HCT116 (cell line): ENCODE measurements around the gene UBE2F. TPM values are rescaled to one million over a fixed set of nuclear protein-coding genes. Genes with fewer than 3 reads are reported as not detected.

Experiments used
- ATAC-seq: fragments of 200-7000 bp; cut with Tn5 transposase; 2 replicates; pipeline ENCODE4 v1.9.1; 2020; ENCODE audit warnings: mild to moderate bottlenecking, moderate library complexity
- BruUV-seq: library from RNA; stranded (reverse); fragments of 400-500 nt; replicated peaks from 2 replicates; lab custom pipeline; 2021; lab: Mats Ljungman, UMichigan
- CTCF ChIA-PET: fragments of 300-600 bp; sonication (Branson Sonifier 250); formaldehyde crosslinking; loops from one replicate; lab custom pipeline; 2021; ENCODE audit warnings: antibody characterized with exemption; lab: Charles Lee
- POLR2A ChIA-PET: fragments of 300-600, 350-600 bp; sonication (Branson Sonifier 250); formaldehyde crosslinking; loops from one replicate; lab custom pipeline; 2021; ENCODE audit warnings: antibody characterized with exemption; lab: Charles Lee
- RAD21 ChIA-PET, 2 experiments: fragments of 300-600 bp; sonication (Branson Sonifier 250); formaldehyde crosslinking; loops; one replicate each; lab custom pipeline; 2023; ENCODE audit warnings: low total read pairs in 2 of 2; ENCODE audit not compliant: uncharacterized antibody in 2 of 2, unreplicated experiment in 2 of 2, low non-redundant PET in 1 of 2; lab: Charles Lee
- DNase-seq: peaks from one replicate; pipeline ENCODE4 v3.0.0-alpha.2; 2010; ENCODE audit warnings: low read depth, low spot score
- H2AFZ ChIP-seq: fragments of 200-600 bp; shearing (Covaris generic), sonication (generic); 2 replicates; pipeline ENCODE4 v1.6.1; 2017; ENCODE audit warnings: low read depth, mixed run types, mixed read lengths, antibody characterized with exemption, low read length; ENCODE audit not compliant: poor library complexity, severe bottlenecking
- H3K27ac ChIP-seq: 2 replicates; pipeline ENCODE4 v1.5.1; 2012; ENCODE audit warnings: low read depth, low read length
- H3K27me3 ChIP-seq: fragments of 200-600 bp; sonication (generic); 2 replicates; pipeline ENCODE4 v1.6.1; 2016; ENCODE audit warnings: mixed run types, low read length, mixed read lengths; ENCODE audit not compliant: insufficient read depth
- H3K36me3 ChIP-seq, 2 experiments: fragments of 200-500 bp in 1 of 2; fragments of 200-600 bp in 1 of 2; sonication (Bioruptor generic) in 1 of 2; sonication (generic) in 1 of 2; 2 replicates each; pipeline versions ENCODE4 v1.5.1 to v1.6.1; 2014 to 2016; ENCODE audit warnings: low read length in 2 of 2, inconsistent platforms in 1 of 2, mixed read lengths in 1 of 2, mixed run types in 1 of 2; ENCODE audit not compliant: insufficient read depth in 2 of 2, control insufficient read depth in 1 of 2
- H3K4me1 ChIP-seq, 2 experiments: fragments of 200-600 bp in 1 of 2; sonication (generic) in 1 of 2; 2 replicates each; pipeline versions ENCODE4 v1.5.1 to v1.6.1; 2012 to 2017; ENCODE audit warnings: low read length in 2 of 2, inconsistent platforms in 1 of 2, mild to moderate bottlenecking in 1 of 2, mixed read lengths in 1 of 2, mixed run types in 1 of 2, moderate library complexity in 1 of 2; ENCODE audit not compliant: insufficient read depth in 2 of 2, control insufficient read depth in 1 of 2
- H3K4me2 ChIP-seq: fragments of 200-600 bp; sonication (generic); 2 replicates; pipeline ENCODE4 v1.6.1; 2017; ENCODE audit warnings: mixed run types, low read length, mixed read lengths
- H3K4me3 ChIP-seq, 2 experiments: fragments of 200-600 bp in 1 of 2; sonication (generic) in 1 of 2; replicated peaks in 1 of 2; 2 replicates each; pipeline ENCODE4 v1.5.1; 2011 to 2016; ENCODE audit warnings: low read length in 2 of 2, control low read depth in 1 of 2, low read depth in 1 of 2, mild to moderate bottlenecking in 1 of 2, mixed read lengths in 1 of 2, mixed run types in 1 of 2
- H3K79me2 ChIP-seq: fragments of 200-600 bp; sonication (generic); 2 replicates; pipeline ENCODE4 v1.6.1; 2017; ENCODE audit warnings: mild to moderate bottlenecking, mixed run types, low read length, moderate library complexity, mixed read lengths; ENCODE audit not compliant: insufficient read depth
- H3K9ac ChIP-seq: fragments of 200-600 bp; sonication (generic); 2 replicates; pipeline ENCODE4 v1.6.1; 2016; ENCODE audit warnings: low read length, mixed read lengths
- H3K9me2 ChIP-seq: fragments of 200-600 bp; sonication (generic), shearing (Covaris generic); 2 replicates; pipeline ENCODE4 v1.6.1; 2017; ENCODE audit warnings: mixed run types, mild to moderate bottlenecking, moderate library complexity; ENCODE audit not compliant: insufficient read depth
- H3K9me3 ChIP-seq, 2 experiments: fragments of 200-500 bp in 1 of 2; fragments of 200-600 bp in 1 of 2; sonication (Bioruptor generic) in 1 of 2; sonication (generic) in 1 of 2; 2 replicates each; pipeline ENCODE4 v1.6.1; 2014 to 2017; ENCODE audit warnings: low read length in 2 of 2, mixed read lengths in 2 of 2, inconsistent platforms in 1 of 2, low read depth in 1 of 2, mild to moderate bottlenecking in 1 of 2, mixed run types in 1 of 2, moderate library complexity in 1 of 2; ENCODE audit not compliant: control insufficient read depth in 1 of 2, insufficient read depth in 1 of 2
- H4K20me1 ChIP-seq: fragments of 200-600 bp; sonication (generic), shearing (Covaris generic); 2 replicates; pipeline ENCODE4 v1.6.1; 2017; ENCODE audit warnings: mixed run types, mild to moderate bottlenecking, moderate library complexity; ENCODE audit not compliant: insufficient read depth
- CBX3 ChIP-seq: IDR thresholded peaks from 2 replicates; pipeline ENCODE4 v1.6.1; 2012; ENCODE audit warnings: low read depth
- EGR1 ChIP-seq: IDR thresholded peaks from 2 replicates; pipeline ENCODE4 v1.6.1; 2012; ENCODE audit warnings: low read depth
- EZH2 ChIP-seq: fragments of 200-600 bp; sonication (generic); IDR thresholded peaks from 2 replicates; pipeline ENCODE4 v1.6.1; 2017; ENCODE audit warnings: antibody characterized with exemption, mixed run types
- EZH2phosphoT487 ChIP-seq: fragments of 200-600 bp; IDR thresholded peaks from 2 replicates; pipeline ENCODE4 v1.6.1; 2018; ENCODE audit warnings: antibody characterized with exemption, borderline replicate concordance
- FOSL1 ChIP-seq: IDR thresholded peaks from 2 replicates; pipeline ENCODE4 v1.6.1; 2012; ENCODE audit warnings: low read depth
- JUND ChIP-seq: IDR thresholded peaks from 2 replicates; pipeline ENCODE4 v1.6.1; 2012
- POLR2AphosphoS5 ChIP-seq: IDR thresholded peaks from 2 replicates; pipeline ENCODE4 v1.6.1; 2011; ENCODE audit warnings: mild to moderate bottlenecking, low read depth, low read length, moderate library complexity
- RAD21 ChIP-seq: IDR thresholded peaks from 2 replicates; pipeline ENCODE4 v1.6.1; 2012; ENCODE audit warnings: low read depth, mild to moderate bottlenecking
- SIN3A ChIP-seq: IDR thresholded peaks from 2 replicates; pipeline ENCODE4 v1.6.1; 2012; ENCODE audit warnings: low read depth
- SP1 ChIP-seq: IDR thresholded peaks from 2 replicates; pipeline ENCODE4 v1.6.1; 2012; ENCODE audit warnings: low read depth
- SRF ChIP-seq: IDR thresholded peaks from 2 replicates; pipeline ENCODE4 v1.6.1; 2012; ENCODE audit warnings: low read depth
- YY1 ChIP-seq: IDR thresholded peaks from 2 replicates; pipeline ENCODE4 v1.6.1; 2011; ENCODE audit warnings: low read length, low read depth, moderate library complexity, mild to moderate bottlenecking; ENCODE audit not compliant: insufficient replicate concordance; ENCODE audit errors: extremely low read depth
- ZBTB33 ChIP-seq: IDR thresholded peaks from 2 replicates; pipeline ENCODE4 v1.6.1; 2011; ENCODE audit warnings: mild to moderate bottlenecking, low read length, moderate library complexity; ENCODE audit not compliant: insufficient replicate concordance; ENCODE audit errors: extremely low read depth
- ZNF274 ChIP-seq: fragments of 200-500 bp; sonication (Bioruptor generic); IDR thresholded peaks from 2 replicates; pipeline ENCODE4 v1.6.1; 2014; ENCODE audit warnings: mild to moderate bottlenecking, low read depth, low read length, inconsistent platforms
- intact Hi-C: fragments of 100-400 bp; cut with micrococcal nuclease; formaldehyde crosslinking; loops from 2 replicates; pipeline ENCODE4 v1.10.0; 2022
- total RNA-seq: library from RNA; stranded (reverse); gene quantifications from one replicate; pipeline ENCODE4 v1.2.1, GENCODE V29; 2021; ENCODE audit not compliant: unreplicated experiment
- TF ChIP-seq, protein P1 (sequence below): IDR thresholded peaks from 2 replicates; pipeline ENCODE4 v1.6.1; 2012

The UBE2F gene
- total RNA-seq, 1 experiment from 2014 or later = 32.8 TPM

DNA sequence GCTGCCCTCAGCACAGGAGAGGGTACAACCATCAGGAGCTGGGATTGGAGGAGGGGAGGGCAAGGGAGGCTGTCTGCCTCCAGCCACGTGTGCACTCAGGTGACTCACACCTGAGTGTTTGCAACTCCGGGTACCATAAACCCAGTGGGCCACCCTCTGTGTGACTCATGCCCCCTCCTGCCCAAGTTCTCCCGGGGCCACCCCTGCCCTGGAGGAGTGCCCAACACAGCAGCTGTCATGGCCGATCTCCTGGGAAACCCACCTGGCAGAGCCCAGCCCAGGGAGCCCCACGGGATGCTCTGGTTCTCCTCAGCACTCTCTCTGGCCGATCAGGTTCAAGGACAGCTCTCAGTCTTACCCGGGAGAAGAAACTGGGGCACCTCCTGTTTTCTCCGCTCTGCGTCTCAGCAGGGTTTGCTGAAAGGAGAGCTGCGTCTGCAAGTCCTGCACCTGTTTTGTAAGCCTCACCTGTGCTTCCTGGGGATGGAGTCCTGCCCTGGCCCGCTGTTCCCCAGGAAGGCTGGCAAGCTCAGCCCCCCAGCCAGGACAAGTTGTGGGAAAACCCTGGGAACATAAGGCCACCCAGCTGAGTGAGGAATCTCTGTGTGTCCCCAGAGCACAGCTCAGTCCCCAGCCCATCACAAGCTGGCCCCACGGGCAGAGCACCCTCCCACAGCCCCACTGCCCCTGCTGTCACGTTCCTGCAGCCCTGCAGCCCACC, 44.0 kb upstream of the UBE2F start:
- no TSS peak for BruUV-seq
- no peaks in the 10 kb centered on the region for H3K27me3 ChIP-seq
- H4K20me1 ChIP-seq = no peaks in the 10 kb centered on the region
- no peak overlapping the region for H2AFZ ChIP-seq
- POLR2A ChIA-PET = interaction anchor here (0.5 to 1.2 kb wide), 3 partner anchors 12 to 213 kb away, joined by 3 read pairs; no protein-coding TSS in a partner anchor
- H3K27ac ChIP-seq = peak overlapping the region; percentile 51
- CTCF ChIA-PET = interaction anchor here (0.6 to 1.9 kb wide), 13 partner anchors 9 to 1780 kb away, joined by 3 to 7 read pairs (median 3); no protein-coding TSS in a partner anchor
- H3K9ac ChIP-seq = peak overlapping the region; percentile 44
- no peaks in the 10 kb centered on the region for H3K9me2 ChIP-seq
- no peaks in the 10 kb centered on the region for H3K79me2 ChIP-seq
- intact Hi-C loops = loop anchor here (2.0 to 5.0 kb wide), 3 partner anchors 60 to 340 kb away; no protein-coding TSS in a partner anchor
- DNase-seq (peak; percentile 49), ATAC-seq (peak; percentile 73)
- peak overlapping the region; percentile 35 to 45 for H3K4me3 ChIP-seq
- RAD21 ChIA-PET = interaction anchor here (0.6 to 0.9 kb wide), 3 partner anchors 64 to 219 kb away, joined by 3 to 4 read pairs (median 3); no protein-coding TSS in a partner anchor
- H3K4me2 ChIP-seq = peak overlapping the region; percentile 72
- TF ChIP-seq POLR2AphosphoS5 (no peak), SP1 (peak; percentile 65; the same call in 1 of the 2 replicates), EGR1 (no peak), SIN3A (no peak), ZBTB33 (no peak), FOSL1 (peak; percentile 85), SRF (no peak), JUND (peak; percentile 82), EZH2phosphoT487 (no peak), ZNF274 (no peak), EZH2 (no peak), CBX3 (no peak), YY1 (peak; percentile 70), RAD21 (no peak)
- TF ChIP-seq, protein P1, sequence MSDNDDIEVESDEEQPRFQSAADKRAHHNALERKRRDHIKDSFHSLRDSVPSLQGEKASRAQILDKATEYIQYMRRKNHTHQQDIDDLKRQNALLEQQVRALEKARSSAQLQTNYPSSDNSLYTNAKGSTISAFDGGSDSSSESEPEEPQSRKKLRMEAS = peak; percentile 91
- TF ChIP-seq, all 23 proteins: peak for 5
- no peaks in the 10 kb centered on the region for H3K36me3 ChIP-seq
- H3K4me1 ChIP-seq = peaks cover 13 to 23% of the 10 kb centered on the region in 2 experiments
- peaks cover 1 to 2% of the 10 kb centered on the region in 2 experiments; a peak in 1 of 4 replicates for H3K9me3 ChIP-seq
